GM23338 (cell line): ENCODE measurements around the gene NTNG1. TPM values are rescaled to one million over a fixed set of nuclear protein-coding genes. Genes with fewer than 3 reads are reported as not detected.

Source experiments
- ATAC-seq: fragments of 200-7000 bp; cut with Tn5 transposase; 3 replicates; pipeline ENCODE4 v1.9.1; 2020
- DNase-seq: peaks from one replicate; pipeline ENCODE4 v3.0.0-alpha.2; 2015; ENCODE audit warnings: low spot score
- H2AFZ ChIP-seq: fragments of 200-600 bp; sonication (generic); 2 replicates; pipeline ENCODE4 v1.8.0; 2016; ENCODE audit warnings: antibody characterized with exemption, mild to moderate bottlenecking, moderate library complexity
- H3F3A ChIP-seq: fragments of 200-600 bp; sonication (generic); replicated peaks from 2 replicates; pipeline ENCODE4 v1.8.0; 2017; ENCODE audit warnings: antibody characterized with exemption, mixed run types, low read depth
- H3K27ac ChIP-seq: fragments of 200-600 bp; sonication (generic); 2 replicates; pipeline ENCODE4 v1.6.1; 2016; ENCODE audit warnings: low read depth
- H3K27me3 ChIP-seq: fragments of 200-600 bp; sonication (generic); 2 replicates; pipeline ENCODE4 v1.8.0; 2016; ENCODE audit warnings: mild to moderate bottlenecking, mixed run types, moderate library complexity; ENCODE audit not compliant: insufficient read depth
- H3K36me3 ChIP-seq: fragments of 200-600 bp; sonication (generic); 2 replicates; pipeline ENCODE4 v1.8.0; 2016; ENCODE audit warnings: mild to moderate bottlenecking; ENCODE audit not compliant: insufficient read depth
- H3K4me1 ChIP-seq: fragments of 200-600 bp; sonication (generic); 2 replicates; pipeline ENCODE4 v1.8.0; 2016; ENCODE audit warnings: mild to moderate bottlenecking, moderate library complexity; ENCODE audit not compliant: insufficient read depth
- H3K4me2 ChIP-seq: fragments of 200-600 bp; sonication (generic); 2 replicates; pipeline ENCODE4 v1.7.1; 2017; ENCODE audit warnings: mixed run types
- H3K4me3 ChIP-seq: fragments of 200-600 bp; sonication (generic); 2 replicates; pipeline ENCODE4 v1.6.1; 2016; ENCODE audit warnings: mixed run types
- H3K79me2 ChIP-seq: fragments of 200-600 bp; sonication (generic); replicated peaks from 2 replicates; pipeline ENCODE4 v1.8.0; 2017; ENCODE audit warnings: mild to moderate bottlenecking; ENCODE audit not compliant: insufficient read depth
- H3K9me2 ChIP-seq: fragments of 200-600 bp; sonication (generic); 2 replicates; pipeline ENCODE4 v1.8.0; 2017; ENCODE audit not compliant: insufficient read depth
- H4K20me1 ChIP-seq: fragments of 200-600 bp; sonication (generic); replicated peaks from 2 replicates; pipeline ENCODE4 v1.8.0; 2017; ENCODE audit warnings: mild to moderate bottlenecking; ENCODE audit not compliant: insufficient read depth
- H3K27ac Mint-ChIP-seq: 2 replicates; pipeline ENCODE4 v1.8.0; 2020; ENCODE audit warnings: inconsistent platforms, mild to moderate bottlenecking, moderate library complexity, mixed read lengths
- H3K27me3 Mint-ChIP-seq: 3 replicates; pipeline ENCODE4 v1.8.0; 2022; ENCODE audit warnings: low read depth, mild to moderate bottlenecking, moderate library complexity, mixed read lengths, inconsistent platforms; ENCODE audit not compliant: insufficient read depth, poor library complexity
- H3K36me3 Mint-ChIP-seq: 3 replicates; pipeline ENCODE4 v1.8.0; 2021; ENCODE audit warnings: low read depth, mild to moderate bottlenecking, inconsistent platforms, moderate library complexity, mixed read lengths
- H3K4me1 Mint-ChIP-seq: 3 replicates; pipeline ENCODE4 v1.8.0; 2020; ENCODE audit warnings: mild to moderate bottlenecking, inconsistent platforms, mixed read lengths
- H3K4me3 Mint-ChIP-seq: 3 replicates; pipeline ENCODE4 v1.8.0; 2021; ENCODE audit warnings: moderate library complexity, mild to moderate bottlenecking, inconsistent platforms, mixed read lengths
- H3K9me3 Mint-ChIP-seq: 3 replicates; pipeline ENCODE4 v1.8.0; 2020; ENCODE audit warnings: moderate library complexity, mild to moderate bottlenecking, inconsistent platforms, mixed read lengths
- CREB1 ChIP-seq: fragments of 250-450 bp; sonication (Bioruptor Pico); IDR thresholded peaks from 2 replicates; pipeline ENCODE4 v1.5.0; 2020; ENCODE audit warnings: low read depth, mild to moderate bottlenecking, moderate library complexity
- ETS1 ChIP-seq: IDR thresholded peaks from 2 replicates; pipeline ENCODE4 v1.6.1; 2016; ENCODE audit warnings: antibody characterized with exemption
- EZH2 ChIP-seq: fragments of 200-600 bp; sonication (generic); IDR thresholded peaks from one replicate; pipeline ENCODE4 v1.8.0; 2017; ENCODE audit warnings: antibody characterized with exemption, mild to moderate bottlenecking, low read depth; ENCODE audit not compliant: unreplicated experiment
- NANOG ChIP-seq: IDR thresholded peaks from 2 replicates; pipeline ENCODE4 v1.6.1; 2016; ENCODE audit warnings: antibody characterized with exemption, borderline replicate concordance
- POLR2AphosphoS5 ChIP-seq: IDR thresholded peaks from 2 replicates; pipeline ENCODE4 v1.6.1; 2016; ENCODE audit warnings: antibody characterized with exemption, low read depth
- ZNF114 ChIP-seq: fragments of 250-450 bp; sonication (Bioruptor Pico); IDR thresholded peaks from 2 replicates; pipeline ENCODE4 v1.5.0; 2020; ENCODE audit warnings: mild to moderate bottlenecking, moderate library complexity
- ZNF462 ChIP-seq: fragments of 250-450 bp; sonication (Bioruptor Pico); IDR thresholded peaks from 2 replicates; pipeline ENCODE4 v1.5.0; 2020; ENCODE audit warnings: mild to moderate bottlenecking, moderate library complexity
- polyA plus RNA-seq: library from polyadenylated mRNA; unstranded; fragments of >200 nt; fragmentation: Nextera tagmentation; extraction: Ambion mirVana; gene quantifications from 2 replicates; pipeline ENCODE4 v1.2.1, GENCODE V29; 2016
- total RNA-seq: library from RNA; depleted of rRNA; stranded (reverse); fragments of >200 nt; shearing (Covaris generic); gene quantifications from 2 replicates; pipeline ENCODE4 v1.2.3, GENCODE V29; 2014

Gene NTNG1
- total and polyA plus RNA-seq, 2 experiments from 2014 or later = 7.2 to 10.3 TPM

GRCh38 chr1:107294686-107295085 lies 153.8 kb downstream of the NTNG1 start (continued):
- no peak for TF ChIP-seq ZNF462 (CRISPR knock-in tag)

GRCh38 chr1:107297681-107298080 lies 156.8 kb downstream of the NTNG1 start:
- no peak for ATAC-seq
- Histone ChIP-seq H2AFZ (no peak overlapping the region), H3K4me2 (no peak overlapping the region), H3K9me2 (no peaks in the 10 kb centered on the region), H3K4me3 (no peak overlapping the region), H3F3A (no peaks in the 10 kb centered on the region), H3K79me2 (no peaks in the 10 kb centered on the region), H4K20me1 (no peaks in the 10 kb centered on the region), H3K4me1 (no peaks in the 10 kb centered on the region), H3K27ac (no peak overlapping the region), H3K27me3 (no peaks in the 10 kb centered on the region), H3K36me3 (no peaks in the 10 kb centered on the region)
- no peak overlapping the region for H3K27ac Mint-ChIP-seq
- no peaks in the 10 kb centered on the region for H3K27me3 Mint-ChIP-seq
- no peak overlapping the region for H3K4me3 Mint-ChIP-seq
- H3K36me3 Mint-ChIP-seq = no peaks in the 10 kb centered on the region
- H3K9me3 Mint-ChIP-seq = no peaks in the 10 kb centered on the region
- DNase-seq = no peak
- no peaks in the 10 kb centered on the region for H3K4me1 Mint-ChIP-seq
- no peak for TF ChIP-seq ZNF462 (CRISPR knock-in tag)
- TF ChIP-seq NANOG = no peak
- no peak for TF ChIP-seq CREB1 (CRISPR knock-in tag)
- no peak for TF ChIP-seq EZH2
- TF ChIP-seq POLR2AphosphoS5 = no peak
- no peak for TF ChIP-seq ETS1
- TF ChIP-seq ZNF114 (CRISPR knock-in tag) = no peak
